HepG2 (cell line): ENCODE measurements around the gene TBX3. TPM values are rescaled to one million over a fixed set of nuclear protein-coding genes. Genes with fewer than 3 reads are reported as not detected.

ENCODE experiments used
- ATAC-seq: fragments of 200-7000 bp; cut with Tn5 transposase; 3 replicates; pipeline ENCODE4 v1.9.1; 2020; ENCODE audit warnings: mild to moderate bottlenecking, moderate library complexity
- BruUV-seq: library from RNA; stranded (reverse); fragments of 400-500 nt; replicated peaks from 2 replicates; lab custom pipeline; 2021; lab: Mats Ljungman, UMichigan
- CTCF ChIA-PET: fragments of 300-600 bp; formaldehyde crosslinking; extraction: SDS; loops from one replicate; lab custom pipeline; 2021; ENCODE audit warnings: low total read pairs, inconsistent platforms, low intra/inter-chr PET ratio; lab: Yijun Ruan, JAX
- POLR2A ChIA-PET: fragments of 350-600 bp; sonication (Branson Sonifier 250); formaldehyde crosslinking; loops from one replicate; lab custom pipeline; 2020; ENCODE audit warnings: antibody characterized with exemption, inconsistent platforms; lab: Yijun Ruan, JAX
- DNase-seq: peaks from one replicate; pipeline ENCODE4 v3.0.0-alpha.2; 2015; ENCODE audit warnings: low spot score
- FAIRE-seq: peaks from 3 replicates; lab custom pipeline; 2011; peaks lifted over from hg19 to GRCh38; lab: Jason Lieb, UNC
- H2AFZ ChIP-seq: one replicate; pipeline ENCODE4 v1.6.1; 2011; ENCODE audit warnings: low read length, inconsistent platforms
- H3K27ac ChIP-seq: fragments of 300-600 bp; 3 replicates; pipeline ENCODE4 v1.8.0; 2011; ENCODE audit warnings: mixed run types, mild to moderate bottlenecking, mixed read lengths, low read length, inconsistent platforms; ENCODE audit not compliant: insufficient read depth; ENCODE audit errors: extremely low read length
- H3K27me3 ChIP-seq, 2 experiments: fragments of 200-600 bp in 1 of 2; 2 replicates in 1 of 2; 3 replicates in 1 of 2; pipeline versions ENCODE4 v1.6.0 to v1.8.0; 2011; ENCODE audit warnings: low read length in 2 of 2, mild to moderate bottlenecking in 2 of 2, moderate library complexity in 2 of 2, inconsistent platforms in 1 of 2; ENCODE audit not compliant: insufficient read depth in 2 of 2, control insufficient read depth in 1 of 2
- H3K36me3 ChIP-seq, 2 experiments: fragments of 200-600 bp in 1 of 2; replicated peaks in 1 of 2; 2 replicates in 1 of 2; 3 replicates in 1 of 2; pipeline versions ENCODE4 v1.5.1 to v1.8.0; 2011; ENCODE audit warnings: low read length in 2 of 2, inconsistent platforms in 1 of 2; ENCODE audit not compliant: insufficient read depth in 2 of 2, control insufficient read depth in 1 of 2
- H3K4me1 ChIP-seq: 2 replicates; pipeline ENCODE4 v1.5.1; 2012; ENCODE audit warnings: low read length, inconsistent platforms; ENCODE audit not compliant: insufficient read depth
- H3K4me2 ChIP-seq: 2 replicates; pipeline ENCODE4 v1.6.0; 2011; ENCODE audit warnings: low read depth, low read length, inconsistent platforms
- H3K4me3 ChIP-seq, 3 experiments: fragments of 200-600 bp in 1 of 3; sonication (generic), shearing (Covaris generic) in 1 of 3; replicated peaks in 1 of 3; 2 replicates each; pipeline ENCODE4 v1.5.1; 2011 to 2016; ENCODE audit warnings: low read length in 3 of 3, inconsistent platforms in 2 of 3, low read depth in 2 of 3, mild to moderate bottlenecking in 2 of 3, control low read depth in 1 of 3, mixed read lengths in 1 of 3; ENCODE audit not compliant: insufficient read depth in 1 of 3
- H3K79me2 ChIP-seq: one replicate; pipeline ENCODE4 v1.6.1; 2011; ENCODE audit warnings: low read length, inconsistent platforms; ENCODE audit not compliant: insufficient read depth
- H3K9ac ChIP-seq: 2 replicates; pipeline ENCODE4 v1.6.0; 2011; ENCODE audit warnings: mild to moderate bottlenecking, low read depth, low read length, inconsistent platforms; ENCODE audit not compliant: insufficient read depth
- H3K9me3 ChIP-seq: 2 replicates; pipeline ENCODE4 v1.5.1; 2012; ENCODE audit warnings: mild to moderate bottlenecking, low read length
- H4K20me1 ChIP-seq: 2 replicates; pipeline ENCODE4 v1.6.0; 2011; ENCODE audit warnings: inconsistent platforms, mild to moderate bottlenecking, low read length, moderate library complexity; ENCODE audit not compliant: insufficient read depth
- HMG20A ChIP-seq: IDR thresholded peaks from 2 replicates; pipeline ENCODE4 v1.6.1; 2016; ENCODE audit warnings: borderline replicate concordance
- NR1H2 ChIP-seq: sonication (generic); formaldehyde crosslinking; IDR thresholded peaks from 2 replicates; pipeline ENCODE4 v1.8.1; 2022; ENCODE audit warnings: low read depth, missing genetic modification reagents, borderline replicate concordance
- NR2F6 ChIP-seq, 2 experiments: IDR thresholded peaks; 2 replicates each; pipeline ENCODE4 v1.6.1; 2016; ENCODE audit warnings: antibody characterized with exemption in 1 of 2, mild to moderate bottlenecking in 1 of 2
- SIX4 ChIP-seq: sonication (generic); formaldehyde crosslinking; IDR thresholded peaks from 2 replicates; pipeline ENCODE4 v1.4.0; 2020; ENCODE audit warnings: missing genetic modification reagents
- TAF1 ChIP-seq: sonication (generic); formaldehyde crosslinking; IDR thresholded peaks from 2 replicates; pipeline ENCODE4 v1.4.0; 2020; ENCODE audit warnings: missing genetic modification reagents
- ZFY ChIP-seq: sonication (generic); formaldehyde crosslinking; IDR thresholded peaks from 2 replicates; pipeline ENCODE4 v1.4.0; 2020; ENCODE audit warnings: missing genetic modification reagents
- WGBS: methylation state at CpG from one replicate; pipeline ENCODE4 v1.1.6; 2017; ENCODE audit warnings: low lambda C conversion rate; 5-methylcytosine and 5-hydroxymethylcytosine counted together
- in situ Hi-C: cut with HindIII; loops from 2 replicates; pipeline ENCODE4 v1.10.0; 2017; ENCODE audit warnings: low pct_unique_long_range_greater_than_20kb; ENCODE audit not compliant: extremely low pct_ligation_motif_present
- intact Hi-C: fragments of 100-400 bp; cut with micrococcal nuclease; formaldehyde crosslinking; loops from one replicate; pipeline ENCODE4 v1.10.0; 2022; ENCODE audit not compliant: unreplicated experiment
- polyA plus RNA-seq, 8 experiments: library from polyadenylated mRNA; depleted of rRNA in 3 of 8; stranded (reverse) in 7 of 8; unstranded in 1 of 8; fragments of >200 nt; fragmentation: Illumina TruSeq in 4 of 8; extraction: Trizol in 4 of 8; gene quantifications; 2 replicates each; pipeline versions ENCODE4 v1.2.1 to v1.2.3, GENCODE V29; 2011 to 2016; ENCODE audit warnings: low read depth in 4 of 8, missing spikeins in 1 of 8, mixed read lengths in 1 of 8; ENCODE audit not compliant: insufficient read depth in 1 of 8
- total RNA-seq, 5 experiments: library from RNA; depleted of rRNA; stranded (reverse); fragments of >200 nt; fragmentation: Illumina TruSeq; extraction: Trizol; gene quantifications; 2 replicates each; pipeline ENCODE4 v1.2.3, GENCODE V29; 2016; ENCODE audit warnings: low read depth in 1 of 5
- TF ChIP-seq, protein P1 (sequence below): sonication (generic); formaldehyde crosslinking; IDR thresholded peaks from 2 replicates; pipeline ENCODE4 v1.4.0; 2020; ENCODE audit warnings: missing genetic modification reagents, borderline replicate concordance
- TF ChIP-seq, protein P2 (sequence below): sonication (generic); formaldehyde crosslinking; IDR thresholded peaks from 2 replicates; pipeline ENCODE4 v1.4.0; 2020; ENCODE audit warnings: low read depth, missing genetic modification reagents
- TF ChIP-seq, protein P3 (sequence below): sonication (generic); formaldehyde crosslinking; IDR thresholded peaks from 2 replicates; pipeline ENCODE4 v1.4.0; 2020; ENCODE audit warnings: mild to moderate bottlenecking, missing genetic modification reagents
- TF ChIP-seq, protein P4 (sequence below): sonication (generic); formaldehyde crosslinking; IDR thresholded peaks from 2 replicates; pipeline ENCODE4 v1.5.0; 2020; ENCODE audit warnings: mild to moderate bottlenecking, missing genetic modification reagents, borderline replicate concordance

The TBX3 gene
- total and polyA plus RNA-seq, 2 of the 13 experiments (the other 11 are each of a cell fraction or from before 2014, with no cell fraction given): 27.1 to 42.4 TPM

DNA sequence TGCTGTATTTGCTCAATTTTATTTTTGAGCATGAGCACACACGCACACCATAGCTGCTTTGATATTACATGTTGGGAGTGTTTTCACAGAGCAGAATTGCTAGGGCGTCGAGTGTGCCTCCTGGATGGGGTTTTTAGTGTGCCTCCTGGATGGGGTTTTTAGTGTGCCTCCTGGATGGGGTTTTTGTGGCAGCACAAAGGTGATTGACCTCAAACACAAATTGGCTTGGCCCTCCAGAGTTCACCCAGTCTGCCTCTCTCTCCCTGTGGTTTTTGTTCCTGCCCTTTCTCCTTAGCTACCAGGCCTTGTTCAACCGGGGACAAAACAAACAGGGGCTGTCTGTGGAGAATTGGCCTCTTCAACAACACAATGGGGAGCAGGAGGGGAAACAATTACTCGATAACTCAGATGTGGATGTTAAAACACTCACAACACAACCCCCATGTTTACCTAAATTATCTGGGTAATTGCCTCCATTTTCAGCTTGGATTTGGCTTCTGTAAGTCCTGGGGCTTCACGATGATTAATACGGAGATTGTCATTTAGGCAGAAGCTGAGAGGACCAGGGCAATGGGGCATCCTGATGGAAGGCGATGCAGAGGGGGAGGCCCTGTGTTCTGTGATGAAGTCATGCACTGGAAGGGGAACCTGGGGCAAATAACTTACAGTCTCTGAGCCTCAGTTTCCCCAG, 26.9 kb downstream of the TBX3 start:
- peak overlapping the region in 2 of 3 experiments; percentile 14 to 50; a peak in 2 of 6 replicates for H3K4me3 ChIP-seq
- intact Hi-C loops (loop anchor here (1.0 to 5.0 kb wide), 2 partner anchors 46 to 765 kb away; no protein-coding TSS in a partner anchor), in situ Hi-C loops (loop anchor here (25.0 kb wide), 2 partner anchors 805 to 1255 kb away; no protein-coding TSS in a partner anchor)
- H3K9me3 ChIP-seq: no peaks in the 10 kb centered on the region
- FAIRE-seq: peak; percentile 67
- peak overlapping the region; percentile 21 for H2AFZ ChIP-seq
- POLR2A ChIA-PET: interaction anchor here (1.0 to 3.0 kb wide), 13 partner anchors 11 to 1107 kb away, joined by 3 to 21 read pairs (median 7); partner anchors contain the start of gene TBX3
- BruUV-seq: no TSS peak
- WGBS: 7% methylated on average over 6 of the region's 8 CpGs
- H3K36me3 ChIP-seq: no peaks in the 10 kb centered on the region
- H3K79me2 ChIP-seq: no peaks in the 10 kb centered on the region
- H3K27me3 ChIP-seq: no peaks in the 10 kb centered on the region
- H3K27ac ChIP-seq: peak overlapping the region; percentile 97
- DNase-seq: peak; percentile 72
- no peaks in the 10 kb centered on the region for H4K20me1 ChIP-seq
- peak; percentile 43 for ATAC-seq
- H3K4me1 ChIP-seq: peaks cover 67% of the 10 kb centered on the region
- H3K9ac ChIP-seq: peak overlapping the region; percentile 82
- CTCF ChIA-PET: no interaction called here
- H3K4me2 ChIP-seq: peak overlapping the region; percentile 70
- TF ChIP-seq, protein P1, sequence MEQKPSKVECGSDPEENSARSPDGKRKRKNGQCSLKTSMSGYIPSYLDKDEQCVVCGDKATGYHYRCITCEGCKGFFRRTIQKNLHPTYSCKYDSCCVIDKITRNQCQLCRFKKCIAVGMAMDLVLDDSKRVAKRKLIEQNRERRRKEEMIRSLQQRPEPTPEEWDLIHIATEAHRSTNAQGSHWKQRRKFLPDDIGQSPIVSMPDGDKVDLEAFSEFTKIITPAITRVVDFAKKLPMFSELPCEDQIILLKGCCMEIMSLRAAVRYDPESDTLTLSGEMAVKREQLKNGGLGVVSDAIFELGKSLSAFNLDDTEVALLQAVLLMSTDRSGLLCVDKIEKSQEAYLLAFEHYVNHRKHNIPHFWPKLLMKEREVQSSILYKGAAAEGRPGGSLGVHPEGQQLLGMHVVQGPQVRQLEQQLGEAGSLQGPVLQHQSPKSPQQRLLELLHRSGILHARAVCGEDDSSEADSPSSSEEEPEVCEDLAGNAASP: peak; percentile 33; the same call in 1 of the 2 replicates
- TF ChIP-seq, protein P2, sequence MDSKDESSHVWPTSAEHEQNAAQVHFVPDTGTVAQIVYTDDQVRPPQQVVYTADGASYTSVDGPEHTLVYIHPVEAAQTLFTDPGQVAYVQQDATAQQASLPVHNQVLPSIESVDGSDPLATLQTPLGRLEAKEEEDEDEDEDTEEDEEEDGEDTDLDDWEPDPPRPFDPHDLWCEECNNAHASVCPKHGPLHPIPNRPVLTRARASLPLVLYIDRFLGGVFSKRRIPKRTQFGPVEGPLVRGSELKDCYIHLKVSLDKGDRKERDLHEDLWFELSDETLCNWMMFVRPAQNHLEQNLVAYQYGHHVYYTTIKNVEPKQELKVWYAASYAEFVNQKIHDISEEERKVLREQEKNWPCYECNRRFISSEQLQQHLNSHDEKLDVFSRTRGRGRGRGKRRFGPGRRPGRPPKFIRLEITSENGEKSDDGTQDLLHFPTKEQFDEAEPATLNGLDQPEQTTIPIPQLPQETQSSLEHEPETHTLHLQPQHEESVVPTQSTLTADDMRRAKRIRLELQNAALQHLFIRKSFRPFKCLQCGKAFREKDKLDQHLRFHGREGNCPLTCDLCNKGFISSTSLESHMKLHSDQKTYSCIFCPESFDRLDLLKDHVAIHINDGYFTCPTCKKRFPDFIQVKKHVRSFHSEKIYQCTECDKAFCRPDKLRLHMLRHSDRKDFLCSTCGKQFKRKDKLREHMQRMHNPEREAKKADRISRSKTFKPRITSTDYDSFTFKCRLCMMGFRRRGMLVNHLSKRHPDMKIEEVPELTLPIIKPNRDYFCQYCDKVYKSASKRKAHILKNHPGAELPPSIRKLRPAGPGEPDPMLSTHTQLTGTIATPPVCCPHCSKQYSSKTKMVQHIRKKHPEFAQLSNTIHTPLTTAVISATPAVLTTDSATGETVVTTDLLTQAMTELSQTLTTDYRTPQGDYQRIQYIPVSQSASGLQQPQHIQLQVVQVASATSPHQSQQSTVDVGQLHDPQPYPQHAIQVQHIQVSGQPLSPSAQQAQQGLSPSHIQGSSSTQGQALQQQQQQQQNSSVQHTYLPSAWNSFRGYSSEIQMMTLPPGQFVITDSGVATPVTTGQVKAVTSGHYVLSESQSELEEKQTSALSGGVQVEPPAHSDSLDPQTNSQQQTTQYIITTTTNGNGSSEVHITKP (CRISPR knock-in tag): 0 out of 2 replicates have a peak, but pooled peaks have one; percentile 17
- TF ChIP-seq ZFY (CRISPR knock-in tag) (peak; percentile 30; the same call in 1 of the 2 replicates), SIX4 (peak; percentile 61; the same call in 1 of the 2 replicates), HMG20A (CRISPR knock-in tag) (peak; percentile 55; the same call in 1 of the 2 replicates), TAF1 (CRISPR knock-in tag) (peak; percentile 32; the same call in 1 of the 2 replicates), NR1H2 (no peak), NR2F6 (IDR thresholded peaks at IDR 0.05) (peak; percentile 82), NR2F6 (CRISPR knock-in tag; IDR thresholded peaks at IDR 0.05) (peak; percentile 80)
- TF ChIP-seq, protein P3, sequence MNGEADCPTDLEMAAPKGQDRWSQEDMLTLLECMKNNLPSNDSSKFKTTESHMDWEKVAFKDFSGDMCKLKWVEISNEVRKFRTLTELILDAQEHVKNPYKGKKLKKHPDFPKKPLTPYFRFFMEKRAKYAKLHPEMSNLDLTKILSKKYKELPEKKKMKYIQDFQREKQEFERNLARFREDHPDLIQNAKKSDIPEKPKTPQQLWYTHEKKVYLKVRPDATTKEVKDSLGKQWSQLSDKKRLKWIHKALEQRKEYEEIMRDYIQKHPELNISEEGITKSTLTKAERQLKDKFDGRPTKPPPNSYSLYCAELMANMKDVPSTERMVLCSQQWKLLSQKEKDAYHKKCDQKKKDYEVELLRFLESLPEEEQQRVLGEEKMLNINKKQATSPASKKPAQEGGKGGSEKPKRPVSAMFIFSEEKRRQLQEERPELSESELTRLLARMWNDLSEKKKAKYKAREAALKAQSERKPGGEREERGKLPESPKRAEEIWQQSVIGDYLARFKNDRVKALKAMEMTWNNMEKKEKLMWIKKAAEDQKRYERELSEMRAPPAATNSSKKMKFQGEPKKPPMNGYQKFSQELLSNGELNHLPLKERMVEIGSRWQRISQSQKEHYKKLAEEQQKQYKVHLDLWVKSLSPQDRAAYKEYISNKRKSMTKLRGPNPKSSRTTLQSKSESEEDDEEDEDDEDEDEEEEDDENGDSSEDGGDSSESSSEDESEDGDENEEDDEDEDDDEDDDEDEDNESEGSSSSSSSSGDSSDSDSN (CRISPR knock-in tag): no peak
- TF ChIP-seq, protein P4, sequence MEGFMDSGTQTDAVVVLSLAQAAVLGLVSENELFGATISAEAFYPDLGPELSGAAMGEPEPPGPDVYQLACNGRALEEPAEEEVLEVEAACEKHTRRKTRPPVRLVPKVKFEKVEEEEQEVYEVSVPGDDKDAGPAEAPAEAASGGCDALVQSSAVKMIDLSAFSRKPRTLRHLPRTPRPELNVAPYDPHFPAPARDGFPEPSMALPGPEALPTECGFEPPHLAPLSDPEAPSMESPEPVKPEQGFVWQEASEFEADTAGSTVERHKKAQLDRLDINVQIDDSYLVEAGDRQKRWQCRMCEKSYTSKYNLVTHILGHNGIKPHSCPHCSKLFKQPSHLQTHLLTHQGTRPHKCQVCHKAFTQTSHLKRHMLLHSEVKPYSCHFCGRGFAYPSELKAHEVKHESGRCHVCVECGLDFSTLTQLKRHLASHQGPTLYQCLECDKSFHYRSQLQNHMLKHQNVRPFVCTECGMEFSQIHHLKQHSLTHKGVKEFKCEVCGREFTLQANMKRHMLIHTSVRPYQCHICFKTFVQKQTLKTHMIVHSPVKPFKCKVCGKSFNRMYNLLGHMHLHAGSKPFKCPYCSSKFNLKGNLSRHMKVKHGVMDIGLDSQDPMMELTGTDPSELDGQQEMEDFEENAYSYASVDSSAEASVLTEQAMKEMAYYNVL (CRISPR knock-in tag): peak; percentile 89; the same call in 1 of the 2 replicates
